Activated T-cell treated with anti-CD3 and anti-CD28 coated beads, Interleukin-2, amount 50 U/mL, for 4 hours (primary cell): ENCODE results near the gene FBN2. TPM values are rescaled to one million over a fixed set of nuclear protein-coding genes. Genes with fewer than 3 reads are reported as not detected.
"Not testable (repeated sequence)": the region's sequence is repeated elsewhere in the genome, so short reads cannot be mapped to it uniquely, and the experiment has no call there.

Experiments used
- ATAC-seq, 2 donors: fragments of 200-7000 bp; cut with Tn5 transposase; one replicate each; pipeline ENCODE4 v1.10.0; 2021
- DNase-seq: peaks from one replicate; pipeline ENCODE4 v3.0.0-alpha.2; 2020
- H3K27me3 Mint-ChIP-seq: one replicate; pipeline ENCODE4 v1.8.0; 2021; ENCODE audit warnings: low read depth, mixed read lengths
- H3K36me3 Mint-ChIP-seq: one replicate; pipeline ENCODE4 v1.8.0; 2022; ENCODE audit warnings: mixed read lengths; ENCODE audit not compliant: insufficient read depth
- H3K4me1 Mint-ChIP-seq: one replicate; pipeline ENCODE4 v1.8.0; 2021; ENCODE audit warnings: low read depth, mixed read lengths
- H3K4me3 Mint-ChIP-seq: one replicate; pipeline ENCODE4 v1.8.0; 2021; ENCODE audit warnings: mild to moderate bottlenecking, moderate library complexity, mixed read lengths
- H3K9me3 Mint-ChIP-seq: one replicate; pipeline ENCODE4 v1.8.0; 2021; ENCODE audit warnings: mixed read lengths
- total RNA-seq, 3 donors: library from RNA; stranded (reverse); gene quantifications; one replicate each; pipeline ENCODE4 v1.2.1, GENCODE V29; 2021

FBN2 gene
- total RNA-seq, 3 donors from 2014 or later = 0.15 to 0.26 (median 0.19) TPM

DNA sequence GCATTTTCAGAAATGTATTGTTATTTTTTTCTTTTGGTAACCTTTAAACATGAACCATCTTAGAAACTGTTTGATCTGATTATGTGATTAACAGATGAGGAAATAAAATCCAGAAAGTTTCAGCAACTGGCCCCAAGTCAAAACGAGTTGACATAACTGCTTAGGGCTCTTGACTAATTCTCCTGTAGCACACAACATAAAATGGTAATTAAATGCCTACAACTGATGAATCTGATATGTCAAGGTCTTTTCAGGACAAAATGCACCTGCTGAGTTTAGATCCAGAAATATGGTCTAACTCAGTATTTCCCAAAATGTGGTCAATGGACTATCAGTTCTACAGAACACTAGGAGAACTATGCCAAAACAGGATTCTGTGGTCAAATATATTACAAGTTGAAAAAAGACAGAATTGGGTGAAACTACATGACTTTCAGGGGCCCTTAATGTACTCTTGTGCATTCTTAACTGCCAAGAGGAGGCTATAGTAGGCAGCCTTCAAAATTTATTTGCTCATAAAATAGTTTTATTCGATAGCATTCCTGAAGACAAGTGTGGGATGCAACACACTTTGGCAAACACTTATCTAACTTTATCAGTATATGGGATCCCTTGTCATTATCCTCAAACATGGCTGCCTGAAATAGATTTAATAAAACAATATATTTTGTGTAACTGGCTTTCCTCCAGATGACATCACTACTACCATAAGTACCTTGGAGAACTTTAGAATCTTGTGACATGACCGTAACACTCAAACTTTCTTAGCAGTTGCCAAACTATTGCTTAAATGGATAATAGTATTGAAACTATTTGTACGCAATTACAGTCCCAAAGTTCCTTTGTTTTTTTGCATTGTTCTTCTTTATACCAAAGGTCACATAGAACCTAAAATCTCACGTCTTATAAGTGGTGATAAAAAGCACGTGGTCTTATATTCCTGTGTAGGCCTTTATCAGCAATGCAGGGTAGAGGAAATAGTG, 59.4 kb downstream of the FBN2 start:
- ATAC-seq = no peak
- Mint-ChIP-seq H3K27me3 (no peaks in the 10 kb centered on the region), H3K4me1 (no peaks in the 10 kb centered on the region)

DNA sequence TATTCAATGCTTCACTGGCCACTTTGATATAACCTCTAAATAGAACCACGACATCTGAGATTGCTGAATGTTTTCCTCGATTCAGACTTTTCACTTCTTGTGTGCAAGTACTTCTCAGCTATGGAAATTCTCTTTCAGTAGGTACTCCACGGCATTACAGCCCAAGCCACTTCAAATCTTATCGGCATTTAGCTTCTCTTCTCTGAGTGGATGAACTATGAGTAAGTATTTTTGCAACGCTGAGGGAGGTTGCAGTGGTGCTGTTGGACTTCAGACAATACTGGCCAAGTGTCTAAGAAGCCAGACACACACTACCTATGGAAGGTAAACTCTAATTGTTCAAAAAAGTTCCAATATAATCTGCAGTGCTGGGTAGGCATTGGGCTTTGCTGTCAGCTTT, 60.1 kb downstream of the FBN2 start:
- H3K4me3 Mint-ChIP-seq = no peak overlapping the region
- H3K4me1 Mint-ChIP-seq = no peaks in the 10 kb centered on the region
- H3K36me3 Mint-ChIP-seq = no peaks in the 10 kb centered on the region
- ATAC-seq = no peak
- no peaks in the 10 kb centered on the region for H3K9me3 Mint-ChIP-seq
- no peaks in the 10 kb centered on the region for H3K27me3 Mint-ChIP-seq
- no peak for DNase-seq

More for the DNA sequence above, 59.4 kb downstream of the FBN2 start:
- H3K9me3 Mint-ChIP-seq = no peaks in the 10 kb centered on the region
- no peaks in the 10 kb centered on the region for H3K36me3 Mint-ChIP-seq
- H3K4me3 Mint-ChIP-seq = no peak overlapping the region
- DNase-seq = no peak

DNA sequence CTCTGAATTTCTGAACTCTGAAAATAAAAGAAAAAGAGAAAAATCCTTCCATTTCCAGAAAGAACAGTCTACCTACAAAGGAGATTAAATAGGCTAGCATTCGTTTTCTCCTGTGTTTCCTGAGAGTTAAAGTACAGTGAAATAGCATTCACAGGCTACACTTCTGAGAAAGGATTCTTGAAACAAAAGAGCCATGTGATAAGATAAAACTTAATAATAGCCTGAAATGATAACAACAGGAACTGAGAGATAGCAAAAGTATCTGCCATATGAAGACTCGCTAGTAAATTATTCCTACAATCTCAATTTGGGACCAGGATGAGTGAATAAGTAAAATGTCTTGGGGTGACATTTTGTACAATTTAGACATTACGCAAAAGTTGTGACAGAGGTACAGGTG, 62.4 kb downstream of the FBN2 start:
- Mint-ChIP-seq H3K9me3 (no peaks in the 10 kb centered on the region), H3K36me3 (no peaks in the 10 kb centered on the region), H3K4me1 (no peaks in the 10 kb centered on the region), H3K4me3 (no peak overlapping the region), H3K27me3 (no peaks in the 10 kb centered on the region)
- DNase-seq = no peak
- ATAC-seq = no peak

DNA sequence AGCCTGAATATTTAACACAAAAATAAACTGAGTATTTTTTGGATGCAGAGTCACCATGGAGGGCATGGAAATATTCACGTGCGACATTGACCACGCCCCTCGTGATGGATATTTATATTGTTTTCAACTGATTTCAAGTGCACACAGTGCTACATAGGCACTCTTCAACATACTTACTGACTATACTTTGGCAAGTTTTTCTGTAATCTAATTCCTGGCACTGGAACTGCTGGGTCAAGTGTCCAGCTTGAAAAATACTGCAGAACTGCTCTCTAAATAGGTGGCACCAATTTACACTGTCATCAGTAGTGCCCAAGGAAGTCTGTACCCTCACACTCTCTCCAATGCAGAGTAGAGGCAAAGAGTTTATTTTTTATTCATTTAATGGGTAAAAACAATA, 65.1 kb downstream of the FBN2 start:
- Mint-ChIP-seq H3K9me3 (peaks cover 4% of the 10 kb centered on the region), H3K4me3 (no peak overlapping the region), H3K27me3 (no peaks in the 10 kb centered on the region), H3K36me3 (no peaks in the 10 kb centered on the region), H3K4me1 (no peaks in the 10 kb centered on the region)
- DNase-seq = no peak
- ATAC-seq = no peak

DNA sequence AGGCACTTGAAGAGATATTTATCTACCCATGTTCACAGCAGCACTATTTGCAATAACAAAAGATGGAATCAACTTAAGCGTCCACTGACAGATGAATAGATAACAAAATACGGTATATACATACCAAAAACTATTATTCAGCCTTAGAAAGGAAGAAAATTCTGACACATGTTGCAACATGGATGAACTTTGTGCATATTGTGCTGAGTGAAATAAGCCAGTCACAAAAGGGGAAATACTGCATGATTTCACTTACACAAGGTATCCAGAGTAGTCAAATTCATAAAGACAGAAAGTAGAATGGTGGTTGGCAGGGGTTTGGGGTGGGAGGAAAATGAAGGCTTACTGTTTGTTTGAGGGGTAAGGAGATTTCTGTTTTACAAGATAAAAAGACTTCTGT, 66.0 kb downstream of the FBN2 start:
- no peak for ATAC-seq
- Mint-ChIP-seq H3K9me3 (peaks cover 4% of the 10 kb centered on the region), H3K36me3 (no peaks in the 10 kb centered on the region), H3K27me3 (no peaks in the 10 kb centered on the region), H3K4me3 (no peak overlapping the region), H3K4me1 (no peaks in the 10 kb centered on the region)
- DNase-seq = no peak

DNA sequence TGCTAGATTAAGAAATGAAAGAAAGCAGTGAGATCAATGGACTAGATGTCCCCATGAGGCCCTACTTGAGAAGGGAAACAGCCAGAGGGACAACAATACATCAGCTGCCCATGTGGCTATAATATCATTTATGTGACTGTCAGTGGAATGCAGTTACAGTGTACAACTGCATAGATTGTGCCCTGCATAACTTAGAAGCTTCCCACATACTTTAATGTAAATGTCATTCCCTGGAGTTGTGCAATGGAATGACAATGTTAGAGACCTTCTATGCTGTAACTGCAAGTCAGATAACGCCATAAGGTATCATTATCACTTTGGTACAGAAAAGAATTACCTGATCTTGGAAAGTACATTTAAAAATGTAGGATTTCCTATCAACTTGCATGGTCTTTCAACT, 67.4 kb downstream of the FBN2 start:
- H3K27me3 Mint-ChIP-seq = no peaks in the 10 kb centered on the region
- DNase-seq = no peak
- no peak overlapping the region for H3K4me3 Mint-ChIP-seq
- no peak for ATAC-seq
- no peaks in the 10 kb centered on the region for H3K4me1 Mint-ChIP-seq
- H3K9me3 Mint-ChIP-seq = peaks cover 4% of the 10 kb centered on the region
- no peaks in the 10 kb centered on the region for H3K36me3 Mint-ChIP-seq

DNA sequence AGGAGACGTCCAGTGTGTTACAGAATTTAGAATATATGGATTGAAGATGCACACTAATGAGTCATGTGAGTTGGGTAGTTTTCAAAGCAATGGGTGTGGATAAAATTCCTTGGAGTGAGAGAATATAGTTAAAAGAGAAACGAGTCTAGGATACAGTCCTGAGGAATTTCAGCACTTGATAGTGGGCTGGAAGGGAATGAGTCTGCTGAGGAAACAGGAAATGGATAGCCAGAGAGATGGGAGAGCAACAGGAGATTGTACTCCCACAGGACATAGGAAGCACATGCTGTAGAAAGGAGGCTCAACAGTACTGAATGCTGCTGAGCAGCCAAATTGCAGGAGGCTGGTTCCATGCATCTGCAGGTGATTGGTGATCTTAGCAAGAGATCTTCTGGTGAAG, 68.1 kb downstream of the FBN2 start:
- no peaks in the 10 kb centered on the region for H3K4me1 Mint-ChIP-seq
- H3K9me3 Mint-ChIP-seq = peaks cover 4% of the 10 kb centered on the region
- H3K27me3 Mint-ChIP-seq = no peaks in the 10 kb centered on the region
- H3K4me3 Mint-ChIP-seq = no peak overlapping the region
- H3K36me3 Mint-ChIP-seq = no peaks in the 10 kb centered on the region
- no peak for ATAC-seq
- no peak for DNase-seq

DNA sequence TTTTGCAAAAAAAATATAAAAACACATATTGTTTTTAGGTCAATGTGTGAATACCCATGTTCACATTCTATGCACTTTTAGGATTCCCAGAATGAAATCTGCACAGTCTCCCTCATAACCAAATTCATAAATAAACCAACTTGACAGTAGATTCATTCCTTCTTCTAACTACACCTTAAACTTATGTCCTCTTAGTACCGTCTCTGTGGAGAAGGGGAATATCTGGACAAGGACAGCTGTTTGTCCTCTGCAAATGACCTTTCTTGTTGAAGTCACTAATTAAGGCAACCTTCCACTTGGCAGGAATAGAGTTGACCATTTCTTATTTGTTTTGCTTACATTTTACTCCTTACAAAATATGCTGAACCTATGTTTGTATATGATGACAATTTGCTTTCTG, 71.1 kb downstream of the FBN2 start:
- peaks cover 4% of the 10 kb centered on the region for H3K9me3 Mint-ChIP-seq
- no peaks in the 10 kb centered on the region for H3K4me1 Mint-ChIP-seq
- no peak overlapping the region for H3K4me3 Mint-ChIP-seq
- H3K36me3 Mint-ChIP-seq = no peaks in the 10 kb centered on the region
- ATAC-seq (no peak), DNase-seq (no peak)
- no peaks in the 10 kb centered on the region for H3K27me3 Mint-ChIP-seq

DNA sequence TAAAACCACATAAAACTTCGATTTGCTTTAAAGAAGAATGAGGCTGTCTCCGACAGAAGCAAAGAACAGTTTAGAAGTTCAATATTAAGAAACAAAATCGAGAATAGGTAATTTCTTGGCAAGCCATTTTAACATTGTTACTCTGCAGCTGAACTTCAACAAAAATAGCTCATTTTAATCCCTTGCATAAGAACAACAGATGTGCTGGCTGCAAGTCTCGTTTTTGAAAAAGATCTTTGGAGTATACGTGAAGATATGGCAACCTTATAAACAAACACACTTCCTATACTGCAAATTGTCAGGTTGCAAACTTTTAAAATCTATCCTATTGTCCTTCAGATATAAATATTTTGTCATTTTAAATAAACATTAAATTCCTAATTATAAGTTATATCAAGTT, 71.5 kb downstream of the FBN2 start:
- no peak overlapping the region for H3K4me3 Mint-ChIP-seq
- H3K27me3 Mint-ChIP-seq = no peaks in the 10 kb centered on the region
- no peak for DNase-seq
- peaks cover 4% of the 10 kb centered on the region for H3K9me3 Mint-ChIP-seq
- no peak for ATAC-seq
- H3K36me3 Mint-ChIP-seq = no peaks in the 10 kb centered on the region
- H3K4me1 Mint-ChIP-seq = no peaks in the 10 kb centered on the region

DNA sequence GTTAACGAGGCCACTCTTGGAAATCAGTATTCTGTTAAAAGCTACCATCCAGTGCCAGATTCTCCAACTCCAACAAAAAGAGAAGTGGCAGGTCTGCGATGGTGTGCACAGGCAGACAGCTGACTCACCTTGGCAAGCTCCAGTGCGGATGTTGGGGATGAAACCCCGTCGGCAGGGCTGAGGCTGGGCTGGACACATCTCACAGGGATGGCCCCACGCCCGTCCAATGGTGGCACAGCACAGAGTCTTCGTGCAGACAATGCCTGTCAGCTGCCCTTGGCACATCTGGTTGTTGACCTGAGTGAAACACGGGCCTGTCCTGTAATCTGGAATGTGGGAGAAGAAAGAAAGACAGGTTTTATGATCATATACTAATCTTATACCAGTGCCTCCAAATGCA, 73.4 kb downstream of the FBN2 start:
- ATAC-seq (no peak), DNase-seq (no peak)
- Mint-ChIP-seq H3K27me3 (no peaks in the 10 kb centered on the region), H3K4me1 (no peaks in the 10 kb centered on the region), H3K4me3 (no peak overlapping the region), H3K9me3 (peaks cover 13% of the 10 kb centered on the region), H3K36me3 (no peaks in the 10 kb centered on the region)

DNA sequence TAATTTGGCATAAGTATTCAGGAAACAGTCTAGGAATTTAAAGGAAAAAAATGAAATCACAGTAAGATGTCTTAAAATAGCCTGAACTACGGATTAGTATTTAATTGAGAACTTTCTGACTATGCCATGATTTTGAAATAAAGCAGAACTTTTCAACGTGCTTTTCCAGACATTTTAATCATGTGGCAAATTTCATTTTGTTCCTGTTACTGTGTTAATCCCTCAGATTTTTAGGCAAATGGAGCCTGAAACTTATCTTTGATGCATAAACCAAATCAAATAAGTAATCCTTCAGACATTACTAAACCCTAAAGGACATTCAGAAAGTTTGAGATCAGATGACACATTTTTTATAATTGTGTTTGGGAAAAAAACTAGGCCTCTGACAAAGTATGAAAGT, 75.7 kb downstream of the FBN2 start:
- Mint-ChIP-seq H3K9me3 (peaks cover 18% of the 10 kb centered on the region), H3K27me3 (no peaks in the 10 kb centered on the region), H3K36me3 (no peaks in the 10 kb centered on the region), H3K4me3 (no peak overlapping the region), H3K4me1 (no peaks in the 10 kb centered on the region)
- ATAC-seq (no peak), DNase-seq (no peak)

DNA sequence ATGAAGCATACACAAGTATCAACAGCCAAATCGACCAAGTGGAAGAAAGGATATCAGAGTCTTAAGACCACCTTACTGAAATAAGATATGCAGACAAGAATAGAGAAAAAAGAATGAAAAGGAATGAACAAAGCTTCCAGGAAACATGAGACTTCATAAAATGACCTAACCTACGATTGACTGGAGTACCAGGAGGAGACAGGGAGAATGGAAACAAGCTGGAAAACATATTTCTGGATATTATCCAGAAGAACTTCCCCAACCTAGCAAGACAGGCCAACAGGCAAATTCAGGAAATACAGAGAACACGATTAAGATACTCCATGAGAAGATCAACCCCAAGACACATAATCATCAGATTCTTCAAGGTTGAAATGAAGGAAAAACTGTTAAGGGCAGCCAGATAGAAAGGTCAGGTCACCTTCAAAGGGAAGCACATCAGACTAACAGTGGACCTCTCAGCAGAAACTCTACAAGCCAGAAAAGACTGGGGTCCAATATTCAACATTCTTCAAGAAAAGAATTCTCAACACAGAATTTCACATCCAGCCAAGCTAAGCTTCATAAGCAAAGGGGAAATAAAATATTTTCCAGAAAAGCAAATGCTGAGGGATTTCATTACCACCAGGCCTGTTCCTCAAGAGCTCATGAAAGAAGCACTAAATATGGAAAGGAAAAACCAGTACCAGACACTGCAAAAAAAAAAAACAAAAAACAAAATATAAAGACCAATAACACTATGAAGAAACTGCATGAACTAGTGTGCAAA, 80.7 kb downstream of the FBN2 start:
- not testable (repeated sequence) for H3K27me3 Mint-ChIP-seq, H3K4me1 Mint-ChIP-seq, DNase-seq, H3K4me3 Mint-ChIP-seq, ATAC-seq, H3K36me3 Mint-ChIP-seq
- peaks cover 24% of the 10 kb centered on the region for H3K9me3 Mint-ChIP-seq

DNA sequence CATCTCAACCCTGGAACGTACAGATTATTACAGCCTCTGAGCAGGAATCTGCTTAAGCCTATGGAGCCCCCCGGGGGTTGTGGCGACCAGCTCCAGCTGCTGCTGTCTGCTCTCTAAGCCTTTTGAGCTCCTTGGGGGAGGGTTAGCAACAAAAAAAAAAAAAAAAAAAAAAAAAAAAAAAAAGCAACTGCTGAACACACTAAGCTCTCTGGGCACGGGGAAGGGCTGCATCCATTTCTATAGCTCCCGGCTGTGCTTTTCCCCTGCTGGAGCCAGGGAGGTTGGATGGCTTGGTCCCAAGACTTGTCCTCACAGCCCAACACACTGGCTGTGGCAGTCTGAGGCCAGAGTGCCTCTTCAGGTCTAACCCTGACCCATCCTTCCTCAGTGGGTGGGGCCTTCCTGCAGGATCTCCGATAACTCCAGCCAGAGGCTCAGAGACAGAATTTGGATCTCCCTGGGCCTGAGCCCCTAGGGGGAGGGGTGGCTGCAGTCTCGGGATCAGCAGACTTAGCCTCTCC, 82.1 kb downstream of the FBN2 start:
- ATAC-seq = no peak
- no peaks in the 10 kb centered on the region for H3K4me1 Mint-ChIP-seq
- H3K27me3 Mint-ChIP-seq = no peaks in the 10 kb centered on the region
- H3K9me3 Mint-ChIP-seq = peaks cover 24% of the 10 kb centered on the region
- no peak overlapping the region for H3K4me3 Mint-ChIP-seq
- DNase-seq = no peak
- H3K36me3 Mint-ChIP-seq = no peaks in the 10 kb centered on the region

DNA sequence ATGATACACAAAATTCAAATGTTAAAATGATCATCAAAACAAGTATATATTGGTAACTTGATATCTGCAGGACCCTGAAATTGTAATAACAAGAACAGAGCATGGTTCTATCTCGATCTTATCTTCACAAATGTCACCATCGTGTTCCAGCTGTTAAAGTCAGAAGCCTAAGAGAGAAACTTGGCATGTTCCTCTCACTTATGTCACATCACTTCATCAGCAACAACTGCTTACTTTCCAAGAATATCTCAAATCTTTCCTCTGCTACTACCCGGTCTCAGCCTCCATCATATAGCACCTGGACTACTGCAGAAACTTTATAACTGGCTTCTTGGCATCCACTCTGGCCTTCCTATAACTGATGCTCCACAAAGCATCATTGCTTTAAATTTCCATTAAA, 84.9 kb downstream of the FBN2 start:
- no peak for ATAC-seq
- Mint-ChIP-seq H3K4me1 (no peaks in the 10 kb centered on the region), H3K36me3 (no peaks in the 10 kb centered on the region), H3K27me3 (no peaks in the 10 kb centered on the region), H3K9me3 (peaks cover 13% of the 10 kb centered on the region), H3K4me3 (no peak overlapping the region)
- no peak for DNase-seq

DNA sequence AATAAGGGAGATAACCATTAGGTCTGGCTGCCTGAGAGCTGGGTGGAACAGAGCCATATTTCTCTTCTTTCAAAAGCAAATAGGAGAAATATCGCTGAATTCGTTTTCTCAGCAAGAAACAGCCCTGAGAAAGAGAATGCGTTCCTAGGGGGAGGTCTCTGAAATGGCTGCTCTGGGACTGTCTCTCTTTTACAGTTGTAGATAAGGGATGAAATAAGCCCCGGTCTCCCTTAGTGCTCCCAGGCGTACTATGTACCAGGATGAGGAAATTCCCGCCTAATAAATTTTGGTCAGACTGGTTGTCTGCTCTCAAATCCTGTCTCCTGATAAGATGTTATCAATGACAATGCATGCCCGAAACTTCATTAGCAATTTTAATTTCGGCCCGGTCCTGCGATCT, 90.8 kb downstream of the FBN2 start:
- H3K27me3 Mint-ChIP-seq, H3K4me3 Mint-ChIP-seq, ATAC-seq, H3K36me3 Mint-ChIP-seq, H3K4me1 Mint-ChIP-seq, DNase-seq: not testable (repeated sequence)
- peaks cover 23% of the 10 kb centered on the region for H3K9me3 Mint-ChIP-seq
